Measurements from ENCODE around the gene MAPT.

DNA sequence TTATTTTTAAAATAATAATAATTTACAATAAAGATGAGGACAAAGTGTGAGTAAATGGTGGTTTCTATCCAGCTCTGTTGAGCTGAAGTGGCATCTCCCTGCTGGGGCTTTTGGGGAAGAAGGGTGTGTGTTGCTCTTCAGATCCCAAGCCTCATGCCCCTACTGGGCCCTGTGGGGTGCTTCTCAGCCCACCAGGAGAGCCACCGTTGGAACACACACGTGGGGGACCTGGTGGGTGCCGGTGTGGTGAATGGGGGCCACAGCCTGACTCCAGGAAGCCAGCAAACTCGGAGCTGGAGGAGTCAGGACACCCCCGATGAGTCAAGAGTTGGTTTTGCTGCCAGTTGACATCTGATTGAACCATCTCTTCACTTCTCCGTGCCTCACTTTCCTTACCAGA is 66.9 kb downstream of the MAPT start:
- TF ChIP-seq, protein P1, sequence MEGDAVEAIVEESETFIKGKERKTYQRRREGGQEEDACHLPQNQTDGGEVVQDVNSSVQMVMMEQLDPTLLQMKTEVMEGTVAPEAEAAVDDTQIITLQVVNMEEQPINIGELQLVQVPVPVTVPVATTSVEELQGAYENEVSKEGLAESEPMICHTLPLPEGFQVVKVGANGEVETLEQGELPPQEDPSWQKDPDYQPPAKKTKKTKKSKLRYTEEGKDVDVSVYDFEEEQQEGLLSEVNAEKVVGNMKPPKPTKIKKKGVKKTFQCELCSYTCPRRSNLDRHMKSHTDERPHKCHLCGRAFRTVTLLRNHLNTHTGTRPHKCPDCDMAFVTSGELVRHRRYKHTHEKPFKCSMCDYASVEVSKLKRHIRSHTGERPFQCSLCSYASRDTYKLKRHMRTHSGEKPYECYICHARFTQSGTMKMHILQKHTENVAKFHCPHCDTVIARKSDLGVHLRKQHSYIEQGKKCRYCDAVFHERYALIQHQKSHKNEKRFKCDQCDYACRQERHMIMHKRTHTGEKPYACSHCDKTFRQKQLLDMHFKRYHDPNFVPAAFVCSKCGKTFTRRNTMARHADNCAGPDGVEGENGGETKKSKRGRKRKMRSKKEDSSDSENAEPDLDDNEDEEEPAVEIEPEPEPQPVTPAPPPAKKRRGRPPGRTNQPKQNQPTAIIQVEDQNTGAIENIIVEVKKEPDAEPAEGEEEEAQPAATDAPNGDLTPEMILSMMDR (conservative IDR thresholded peaks at IDR 0.05; ENCODE audit: low read depth, low read length), result no peak
- TF ChIP-seq EZH2 (IDR thresholded peaks at IDR 0.05; ENCODE audit: borderline replicate concordance, low read depth, low read length, poor library complexity, severe bottlenecking), result no peak

All from A673 (cell line).